ENCODE results near the gene SMIM41. TPM values are rescaled to one million over a fixed set of nuclear protein-coding genes. Genes with fewer than 3 reads are reported as not detected.

Gene SMIM41
- total RNA-seq, 1 donor from 2014 or later = 1.5 TPM

GRCh38 chr12:52081263-52081733 is 1.8 kb downstream of the SMIM41 start:
- H3K27me3 ChIP-seq = no peaks in the 10 kb centered on the region
- DNase-seq (ENCODE audit: extremely low spot score in 2 of 2) = no peak
- H3K27ac ChIP-seq = peak overlapping the region; percentile 68
- peaks cover 0 to 17% of the 10 kb centered on the region in 2 donors for H3K36me3 ChIP-seq
- peaks cover 33% of the 10 kb centered on the region for H3K4me1 ChIP-seq
- H3K4me3 ChIP-seq = peak overlapping the region in 1 of 2 donors; percentile 7
- intact Hi-C loops (cut with DNase I) = loop anchor here (5.0 kb wide), 1 partner anchor 54 kb away; no protein-coding TSS in a partner anchor
- TF ChIP-seq CTCF (IDR thresholded peaks at IDR 0.05) = no peak
- no peak for TF ChIP-seq POLR2A (IDR thresholded peaks at IDR 0.05)
- TF ChIP-seq POLR2AphosphoS5 (IDR thresholded peaks at IDR 0.05; ENCODE audit: insufficient read depth in 1 of 2, low read depth in 1 of 2) = no peak
- H3K9me3 ChIP-seq = no peaks in the 10 kb centered on the region

GRCh38 chr12:52082026-52082668 is 2.6 kb downstream of the SMIM41 start:
- Histone ChIP-seq H3K36me3 (peaks cover 0 to 9% of the 10 kb centered on the region in 2 donors), H3K4me3 (peak overlapping the region in 1 of 2 donors; percentile 14), H3K9me3 (no peaks in the 10 kb centered on the region), H3K27me3 (no peaks in the 10 kb centered on the region), H3K4me1 (peaks cover 33% of the 10 kb centered on the region), H3K27ac (peak overlapping the region; percentile 68)
- no peak for DNase-seq (ENCODE audit: extremely low spot score in 2 of 2)
- TF ChIP-seq POLR2AphosphoS5 (IDR thresholded peaks at IDR 0.05; ENCODE audit: insufficient read depth in 1 of 2, low read depth in 1 of 2) (peak in 1 of 2 donors; percentile 46), POLR2A (IDR thresholded peaks at IDR 0.05) (no peak), CTCF (IDR thresholded peaks at IDR 0.05) (no peak)
- intact Hi-C loops (cut with DNase I) = loop anchor here (2.0 to 5.0 kb wide), 2 partner anchors 29 to 55 kb away; no protein-coding TSS in a partner anchor

GRCh38 chr12:52082669-52082987 is 3.1 kb downstream of the SMIM41 start:
- Histone ChIP-seq H3K27ac (peak overlapping the region; percentile 68), H3K36me3 (peaks cover 0 to 4% of the 10 kb centered on the region in 2 donors)
- intact Hi-C loops (cut with DNase I) = loop anchor here (2.0 to 5.0 kb wide), 2 partner anchors 30 to 55 kb away; no protein-coding TSS in a partner anchor

GRCh38 chr12:52082988-52083637 is 3.6 kb downstream of the SMIM41 start:
- Histone ChIP-seq H3K27me3 (no peaks in the 10 kb centered on the region), H3K27ac (peak overlapping the region; percentile 68), H3K4me1 (peaks cover 33% of the 10 kb centered on the region), H3K4me3 (no peak overlapping the region), H3K36me3 (no peaks in the 10 kb centered on the region), H3K9me3 (no peaks in the 10 kb centered on the region)
- intact Hi-C loops (cut with DNase I) = loop anchor here (2.0 to 5.0 kb wide), 2 partner anchors 30 to 56 kb away; no protein-coding TSS in a partner anchor
- peak in 1 of 2 donors; percentile 88 for DNase-seq (ENCODE audit: extremely low spot score in 2 of 2)
- TF ChIP-seq POLR2A (IDR thresholded peaks at IDR 0.05) (no peak), POLR2AphosphoS5 (IDR thresholded peaks at IDR 0.05; ENCODE audit: insufficient read depth in 1 of 2, low read depth in 1 of 2) (peak in 1 of 2 donors; percentile 32), CTCF (IDR thresholded peaks at IDR 0.05) (peak; percentile 96 to 97 (median 97))

More at GRCh38 chr12:52082669-52082987, 3.1 kb downstream of the SMIM41 start:
- H3K9me3 ChIP-seq = no peaks in the 10 kb centered on the region
- TF ChIP-seq POLR2A (IDR thresholded peaks at IDR 0.05) (no peak), CTCF (IDR thresholded peaks at IDR 0.05) (no peak), POLR2AphosphoS5 (IDR thresholded peaks at IDR 0.05; ENCODE audit: insufficient read depth in 1 of 2, low read depth in 1 of 2) (no peak)
- DNase-seq (ENCODE audit: extremely low spot score in 2 of 2) = no peak
- peaks cover 33% of the 10 kb centered on the region for H3K4me1 ChIP-seq
- H3K4me3 ChIP-seq = no peak overlapping the region
- no peaks in the 10 kb centered on the region for H3K27me3 ChIP-seq
